RWPE2 (cell line): ENCODE results near the gene EFNA5.

ENCODE experiments used
- ATAC-seq: fragments of 200-7000 bp; cut with Tn5 transposase; 3 replicates; pipeline ENCODE4 v1.9.1; 2021; ENCODE audit warnings: low read depth
- DNase-seq: peaks from one replicate; pipeline ENCODE4 v3.0.0-alpha.2; 2020; ENCODE audit warnings: low spot score
- H3K27ac ChIP-seq: fragments of 450-650 bp; 2 replicates; pipeline ENCODE4 v1.5.1; 2017; ENCODE audit warnings: mild to moderate bottlenecking; ENCODE audit not compliant: poor library complexity, severe bottlenecking
- H3K27me3 ChIP-seq: fragments of 250-450 bp; sonication (Bioruptor Pico); 2 replicates; pipeline ENCODE4 v1.5.1; 2021; ENCODE audit warnings: mild to moderate bottlenecking, moderate library complexity; ENCODE audit not compliant: insufficient read depth, poor library complexity, severe bottlenecking
- H3K36me3 ChIP-seq: fragments of 250-450 bp; sonication (Bioruptor Pico); 2 replicates; pipeline ENCODE4 v1.5.1; 2020; ENCODE audit warnings: low read depth, mild to moderate bottlenecking, moderate library complexity
- H3K4me1 ChIP-seq: fragments of 250-450 bp; sonication (Bioruptor Pico); 2 replicates; pipeline ENCODE4 v1.5.1; 2021; ENCODE audit warnings: mild to moderate bottlenecking, moderate library complexity; ENCODE audit not compliant: insufficient read depth, poor library complexity, severe bottlenecking
- H3K4me3 ChIP-seq: fragments of 250-450 bp; sonication (Bioruptor Pico); 2 replicates; pipeline ENCODE4 v1.5.1; 2021; ENCODE audit warnings: mild to moderate bottlenecking, moderate library complexity; ENCODE audit not compliant: severe bottlenecking
- H3K9me3 ChIP-seq: fragments of 250-450 bp; sonication (Bioruptor Pico); 2 replicates; pipeline ENCODE4 v1.5.1; 2021; ENCODE audit warnings: mild to moderate bottlenecking, moderate library complexity; ENCODE audit not compliant: severe bottlenecking
- CTCF ChIP-seq: fragments of 450-650 bp; IDR thresholded peaks from one replicate; pipeline ENCODE4 v1.5.1; 2017; ENCODE audit warnings: mild to moderate bottlenecking, moderate library complexity; ENCODE audit not compliant: poor library complexity, severe bottlenecking

EFNA5 gene

GRCh38 chr5:107554776-107555424, 115.8 kb downstream of the EFNA5 start:
- ATAC-seq (no peak), DNase-seq (no peak)
- peaks cover 35% of the 10 kb centered on the region for H3K4me1 ChIP-seq
- no peaks in the 10 kb centered on the region for H3K9me3 ChIP-seq
- peak overlapping the region; percentile 41 for H3K27ac ChIP-seq
- no peaks in the 10 kb centered on the region for H3K36me3 ChIP-seq
- no peak overlapping the region for H3K4me3 ChIP-seq
- TF ChIP-seq CTCF = no peak
- no peaks in the 10 kb centered on the region for H3K27me3 ChIP-seq

- Histone ChIP-seq H3K27me3 (no peaks in the 10 kb centered on the region), H3K9me3 (no peaks in the 10 kb centered on the region), H3K27ac (no peak overlapping the region), H3K4me3 (no peak overlapping the region), H3K4me1 (peaks cover 29% of the 10 kb centered on the region), H3K36me3 (no peaks in the 10 kb centered on the region)
- TF ChIP-seq CTCF = no peak
- DNase-seq = no peak
- ATAC-seq = no peak
Measured at GRCh38 chr5:107553117-107553555, 117.6 kb downstream of the EFNA5 start.

GRCh38 chr5:107551088-107551487, 119.6 kb downstream of the EFNA5 start:
- DNase-seq (no peak), ATAC-seq (no peak)
- no peak overlapping the region for H3K4me3 ChIP-seq
- H3K36me3 ChIP-seq = no peaks in the 10 kb centered on the region
- H3K27me3 ChIP-seq = no peaks in the 10 kb centered on the region
- H3K27ac ChIP-seq = no peak overlapping the region
- TF ChIP-seq CTCF = no peak
- peaks cover 12% of the 10 kb centered on the region for H3K4me1 ChIP-seq
- H3K9me3 ChIP-seq = no peaks in the 10 kb centered on the region

GRCh38 chr5:107549567-107549966, 121.2 kb downstream of the EFNA5 start:
- no peak for TF ChIP-seq CTCF
- Histone ChIP-seq H3K36me3 (no peaks in the 10 kb centered on the region), H3K4me1 (no peaks in the 10 kb centered on the region), H3K4me3 (no peak overlapping the region), H3K27ac (no peak overlapping the region), H3K9me3 (no peaks in the 10 kb centered on the region), H3K27me3 (no peaks in the 10 kb centered on the region)
- ATAC-seq (no peak), DNase-seq (no peak)

GRCh38 chr5:107548477-107548876, 122.3 kb downstream of the EFNA5 start:
- no peaks in the 10 kb centered on the region for H3K27me3 ChIP-seq
- DNase-seq (no peak), ATAC-seq (no peak)
- H3K4me3 ChIP-seq = no peak overlapping the region
- peaks cover 5% of the 10 kb centered on the region for H3K4me1 ChIP-seq
- no peaks in the 10 kb centered on the region for H3K36me3 ChIP-seq
- no peak overlapping the region for H3K27ac ChIP-seq
- H3K9me3 ChIP-seq = no peaks in the 10 kb centered on the region
- TF ChIP-seq CTCF = no peak
